Measurements from ENCODE around the gene BICRA.
"Not testable (repeated sequence)": the region's sequence is repeated elsewhere in the genome, so short reads cannot be mapped to it uniquely, and the experiment has no call there.

Gene BICRA

DNA sequence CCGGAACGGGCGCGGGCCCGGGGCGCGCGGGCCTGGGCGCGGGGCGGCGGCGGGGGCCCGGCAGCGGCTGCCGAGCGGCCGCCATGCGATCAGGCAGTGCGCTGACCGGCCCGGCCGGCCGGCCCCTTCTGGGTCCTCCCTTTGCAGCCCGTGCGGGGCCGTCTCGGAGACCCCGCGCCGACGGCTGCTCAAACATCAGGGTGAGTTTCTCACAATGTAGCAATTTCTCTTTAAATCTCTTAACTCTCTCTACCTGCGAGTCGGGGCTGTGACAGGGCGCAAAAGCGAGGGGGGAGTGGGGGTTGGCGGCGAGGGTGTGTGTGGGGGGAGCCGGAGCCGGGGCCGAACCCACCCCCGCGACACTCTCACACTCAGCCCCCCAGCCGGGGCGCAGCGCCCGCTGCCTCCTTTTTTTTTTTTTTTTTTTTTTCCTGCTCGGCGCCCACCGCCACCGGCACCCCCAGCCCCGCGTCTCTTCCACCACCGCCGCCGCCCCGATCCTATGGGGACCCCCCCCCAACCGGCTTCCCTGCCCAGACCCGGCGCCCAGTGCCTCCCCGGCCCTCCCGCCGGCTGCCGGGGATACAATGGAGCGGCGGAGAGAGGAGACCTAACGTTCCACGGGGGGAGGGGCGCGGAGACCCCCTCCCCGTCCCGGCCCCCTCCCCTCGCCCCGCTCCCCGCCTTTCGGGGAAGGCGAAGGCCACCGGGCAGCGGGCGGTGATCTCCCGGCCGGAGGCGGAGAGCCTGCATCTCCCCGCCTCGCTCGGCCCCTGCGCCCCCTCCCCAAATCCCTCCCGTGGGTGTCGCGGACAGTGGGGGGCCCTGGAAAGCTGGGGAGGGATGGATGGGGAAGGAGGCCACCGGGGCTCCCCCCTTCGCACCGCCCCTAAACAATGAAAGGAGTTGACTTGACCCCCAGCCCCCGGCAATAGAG lies at the start of gene BICRA:
BICRA (plus strand) TSS at position 166 of the 937 bp plus-strand sequence. CDS start 64,441 bp downstream, outside the sequence.
- peak; percentile 71 for DNase-seq (ENCODE audit: low read depth)

DNA sequence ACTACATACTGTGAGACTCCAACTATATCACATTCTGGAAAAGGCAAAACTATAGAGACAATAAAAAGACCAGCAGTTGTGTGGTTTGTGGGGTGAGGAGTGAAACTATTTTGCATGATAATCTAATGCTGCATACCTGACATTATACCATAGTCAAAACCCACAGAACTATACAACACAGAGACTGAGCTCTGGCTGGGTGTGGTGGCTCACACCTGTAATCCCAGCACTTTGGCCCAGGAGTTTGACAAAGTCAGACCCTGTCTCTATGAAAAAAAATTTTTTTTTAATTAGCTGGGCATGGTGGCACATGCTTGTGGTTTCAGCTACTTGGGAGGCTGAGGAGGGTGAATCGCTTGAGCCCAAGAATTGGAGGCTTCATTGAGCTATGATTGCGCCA lies 47.9 kb upstream of the BICRA start:
- no peak for DNase-seq (ENCODE audit: low read depth)

GRCh38 chr19:47561440-47562057 lies 47.4 kb upstream of the BICRA start:
- no peak for DNase-seq (ENCODE audit: low read depth)

GRCh38 chr19:47564081-47564480 lies 44.9 kb upstream of the BICRA start:
- DNase-seq (ENCODE audit: low read depth), result no peak

DNA sequence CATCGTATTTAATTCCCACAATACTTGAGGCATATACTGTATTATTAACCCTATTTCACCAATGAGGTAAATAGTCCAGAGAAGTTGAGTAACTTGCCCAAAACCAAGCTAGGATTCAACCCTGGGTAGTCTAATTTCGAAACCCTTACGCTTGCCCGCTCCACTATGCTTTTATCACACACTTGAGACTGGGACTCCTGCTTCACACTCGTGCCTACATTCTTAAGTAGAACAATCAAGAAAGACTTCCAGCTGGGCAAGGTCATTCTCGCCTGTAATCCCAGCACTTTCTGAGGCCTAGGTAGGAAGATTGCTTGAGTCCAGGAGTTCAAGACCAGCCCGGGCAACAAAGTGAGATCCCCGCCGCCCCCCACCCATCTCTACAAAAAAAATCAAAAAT lies 39.6 kb upstream of the BICRA start:
- no peak for DNase-seq (ENCODE audit: low read depth)

DNA sequence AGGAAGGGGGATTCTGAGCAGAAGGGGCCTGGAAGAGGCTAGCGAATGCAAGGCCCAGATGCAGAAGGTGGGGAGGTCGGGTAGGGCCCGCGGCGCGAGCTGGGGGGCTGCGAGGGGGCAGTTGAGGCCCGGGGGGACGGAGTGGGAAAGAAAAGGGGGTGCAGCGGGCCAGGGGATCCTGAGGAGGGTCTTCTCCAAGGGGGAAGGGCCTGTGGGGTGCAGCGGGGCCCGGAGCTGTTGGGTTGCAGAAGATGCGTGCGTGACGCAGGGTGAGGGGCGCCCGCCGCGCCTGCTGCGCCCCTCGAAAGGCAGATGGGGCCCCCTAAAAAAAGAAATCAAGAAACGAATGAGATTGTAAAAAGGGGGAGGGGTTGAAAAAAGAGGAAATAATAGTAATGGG lies 36.3 kb upstream of the BICRA start:
- no peak for DNase-seq (ENCODE audit: low read depth)

GRCh38 chr19:47573071-47574026 lies 35.6 kb upstream of the BICRA start, which contains the start of gene ZNF541:
Gene ZNF541, minus strand, starts transcription at chr19:47573148. Its CDS starts 17,292 bp downstream, at chr19:47555856.
- DNase-seq (ENCODE audit: low read depth), result peak; percentile 82

GRCh38 chr19:47580397-47580796 lies 28.5 kb upstream of the BICRA start:
- no peak for DNase-seq (ENCODE audit: low read depth)

DNA sequence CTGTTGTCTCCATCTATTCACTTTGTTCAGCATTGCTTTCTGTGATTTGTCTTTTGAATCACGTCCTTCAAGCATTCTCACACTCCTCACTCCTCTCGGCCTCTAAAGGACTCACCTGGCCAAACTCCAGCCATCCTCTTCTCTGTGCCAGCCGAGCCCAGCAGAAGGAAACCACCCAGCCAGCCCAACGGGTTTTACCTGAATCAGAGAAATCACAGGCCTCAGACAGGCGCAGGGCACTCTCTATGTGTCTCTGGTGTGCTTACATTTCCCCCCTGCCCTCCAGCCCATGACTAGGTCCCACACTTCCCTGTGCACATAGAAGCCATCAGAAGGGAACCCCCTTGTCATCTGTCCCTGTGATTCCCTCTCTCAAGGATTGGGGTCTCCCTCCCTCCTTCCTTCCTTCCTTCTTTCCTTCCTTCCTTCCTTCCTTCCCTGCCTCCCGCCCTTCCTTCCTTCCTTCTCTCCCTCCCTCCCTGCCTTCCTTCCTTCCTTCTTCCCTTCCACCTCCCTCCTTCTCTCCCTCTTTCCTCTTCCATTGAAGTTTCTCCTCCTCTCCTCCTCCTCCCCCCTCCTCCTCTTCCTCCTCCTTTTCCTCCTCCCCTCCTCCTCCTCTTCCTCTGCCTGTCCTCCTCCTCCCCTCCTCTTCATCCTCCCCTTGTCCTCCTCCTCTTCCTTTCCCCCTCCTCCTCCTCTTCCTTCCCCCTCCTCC lies 27.2 kb upstream of the BICRA start:
- no peak for DNase-seq (ENCODE audit: low read depth)

DNA sequence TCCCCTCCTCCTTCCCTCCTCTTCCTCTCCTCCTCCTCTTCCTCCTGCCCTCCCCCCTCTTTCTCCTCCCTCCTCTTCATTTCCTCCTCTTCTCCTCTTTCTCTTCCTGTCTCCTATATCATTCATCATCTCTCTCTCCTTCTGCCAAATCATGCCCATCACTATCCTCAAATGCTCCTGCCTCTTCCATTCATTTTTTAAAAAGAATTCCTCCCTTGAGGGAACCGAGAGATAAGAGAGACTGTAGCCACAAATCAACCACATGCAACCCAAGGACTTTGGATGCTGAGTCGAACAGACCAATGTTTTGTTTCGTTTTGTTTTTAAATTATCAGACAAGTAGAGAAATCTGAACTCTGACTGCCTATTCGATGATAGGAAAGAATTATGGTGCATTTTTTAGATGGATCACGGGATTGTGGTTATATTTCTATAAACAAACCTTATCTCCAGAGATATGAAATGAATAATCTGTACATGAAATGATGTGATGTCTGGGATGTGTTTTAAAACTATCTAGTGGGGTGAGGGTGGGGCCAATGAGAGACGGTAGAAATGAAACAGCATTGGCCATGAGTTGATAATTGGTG lies 26.5 kb upstream of the BICRA start:
- DNase-seq (ENCODE audit: low read depth), result no peak

DNA sequence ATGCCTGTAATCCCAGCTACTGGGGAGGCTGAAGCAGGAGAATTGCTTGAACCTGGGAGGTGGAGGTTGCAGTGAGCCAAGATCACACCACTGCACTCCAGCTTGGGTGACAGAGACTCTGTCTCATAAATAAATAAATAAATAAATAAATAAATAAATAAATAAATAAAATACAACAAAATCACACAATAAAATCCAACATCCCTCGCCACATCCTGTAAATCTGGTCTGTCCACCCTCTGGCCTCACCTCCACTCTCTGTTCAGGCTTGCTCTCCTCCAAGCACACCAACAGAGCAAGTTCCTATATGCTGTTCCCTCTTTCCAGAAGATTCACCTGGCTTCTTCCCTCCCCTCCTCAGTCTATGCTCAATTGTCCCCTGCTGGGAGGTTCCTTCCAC lies 25.8 kb upstream of the BICRA start:
- not testable (repeated sequence) for DNase-seq (ENCODE audit: low read depth)

DNA sequence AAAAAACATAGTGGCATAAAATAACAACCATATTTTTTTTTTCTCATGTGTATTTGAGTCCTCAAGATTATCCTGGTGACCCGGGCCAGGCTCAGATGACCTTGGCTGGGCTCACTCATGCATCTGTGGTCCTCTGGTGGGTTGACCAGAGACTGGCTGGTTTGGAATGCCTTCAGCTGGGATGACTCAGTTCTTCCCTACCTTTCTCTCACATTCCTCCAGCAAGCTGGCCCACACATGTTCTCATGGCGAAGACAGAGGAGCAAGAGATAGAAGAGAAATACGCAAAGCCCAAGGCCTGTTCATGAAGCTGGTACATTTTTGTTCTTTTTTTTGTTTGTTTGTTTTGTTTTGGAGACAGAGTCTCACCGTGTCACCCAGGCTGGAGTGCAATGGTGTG lies 21.6 kb upstream of the BICRA start:
- DNase-seq (ENCODE audit: low read depth), result no peak

- no peak for DNase-seq (ENCODE audit: low read depth)
Measured at GRCh38 chr19:47589824-47590223, 19.1 kb upstream of the BICRA start.

- no peak for DNase-seq (ENCODE audit: low read depth)
Measured at GRCh38 chr19:47593860-47594259, 15.1 kb upstream of the BICRA start.

DNA sequence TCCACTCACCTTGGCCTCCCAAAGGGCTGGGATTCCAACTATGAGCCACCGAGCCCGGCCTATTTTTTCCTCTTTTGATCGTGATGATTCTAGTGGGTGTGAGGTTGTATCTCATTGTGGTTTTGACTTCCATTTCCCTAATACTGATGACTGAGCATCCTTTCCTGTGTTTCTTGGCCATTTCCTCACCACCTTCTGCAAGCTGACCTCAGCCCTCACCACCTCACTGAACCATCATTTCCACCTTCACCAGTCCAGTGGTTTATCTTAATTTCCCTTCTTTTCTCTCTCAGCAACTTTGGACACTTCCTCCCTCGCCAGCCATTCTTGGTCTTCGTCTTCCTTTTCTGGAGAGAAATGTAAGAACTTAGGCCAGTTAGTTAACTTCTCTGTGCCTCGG lies 13.0 kb upstream of the BICRA start:
- DNase-seq (ENCODE audit: low read depth), result no peak

GRCh38 chr19:47598407-47599349 lies 10.3 kb upstream of the BICRA start:
- DNase-seq (ENCODE audit: low read depth), result no peak

DNA sequence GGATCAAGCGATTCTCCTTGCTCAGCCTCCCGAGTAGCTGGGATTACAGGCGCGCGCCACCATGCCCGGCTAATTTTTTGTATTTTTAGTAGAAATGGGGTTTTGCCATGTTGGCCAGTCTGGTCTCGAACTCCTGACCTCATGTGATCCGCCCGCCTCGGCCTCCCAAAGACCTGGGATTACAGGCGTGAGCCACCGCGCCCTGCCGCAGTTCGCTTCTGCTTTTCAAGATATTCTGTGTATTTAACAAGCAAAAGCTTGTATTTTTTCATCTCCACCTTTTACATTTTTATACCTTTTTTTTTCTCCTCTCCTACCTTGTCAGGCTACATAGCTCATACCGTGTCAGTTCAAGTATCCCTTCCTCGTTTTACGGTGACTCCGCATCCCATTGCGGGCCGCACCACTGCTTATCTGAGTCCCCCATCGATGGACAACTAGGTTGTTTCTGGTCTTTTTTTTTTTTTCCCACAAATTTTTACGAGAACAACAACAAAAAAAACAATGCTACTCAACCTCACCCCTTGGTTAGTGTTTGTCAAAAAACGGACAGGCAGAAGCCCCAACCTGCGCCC lies 9.2 kb upstream of the BICRA start:
- DNase-seq (ENCODE audit: low read depth), result not testable (repeated sequence)

DNA sequence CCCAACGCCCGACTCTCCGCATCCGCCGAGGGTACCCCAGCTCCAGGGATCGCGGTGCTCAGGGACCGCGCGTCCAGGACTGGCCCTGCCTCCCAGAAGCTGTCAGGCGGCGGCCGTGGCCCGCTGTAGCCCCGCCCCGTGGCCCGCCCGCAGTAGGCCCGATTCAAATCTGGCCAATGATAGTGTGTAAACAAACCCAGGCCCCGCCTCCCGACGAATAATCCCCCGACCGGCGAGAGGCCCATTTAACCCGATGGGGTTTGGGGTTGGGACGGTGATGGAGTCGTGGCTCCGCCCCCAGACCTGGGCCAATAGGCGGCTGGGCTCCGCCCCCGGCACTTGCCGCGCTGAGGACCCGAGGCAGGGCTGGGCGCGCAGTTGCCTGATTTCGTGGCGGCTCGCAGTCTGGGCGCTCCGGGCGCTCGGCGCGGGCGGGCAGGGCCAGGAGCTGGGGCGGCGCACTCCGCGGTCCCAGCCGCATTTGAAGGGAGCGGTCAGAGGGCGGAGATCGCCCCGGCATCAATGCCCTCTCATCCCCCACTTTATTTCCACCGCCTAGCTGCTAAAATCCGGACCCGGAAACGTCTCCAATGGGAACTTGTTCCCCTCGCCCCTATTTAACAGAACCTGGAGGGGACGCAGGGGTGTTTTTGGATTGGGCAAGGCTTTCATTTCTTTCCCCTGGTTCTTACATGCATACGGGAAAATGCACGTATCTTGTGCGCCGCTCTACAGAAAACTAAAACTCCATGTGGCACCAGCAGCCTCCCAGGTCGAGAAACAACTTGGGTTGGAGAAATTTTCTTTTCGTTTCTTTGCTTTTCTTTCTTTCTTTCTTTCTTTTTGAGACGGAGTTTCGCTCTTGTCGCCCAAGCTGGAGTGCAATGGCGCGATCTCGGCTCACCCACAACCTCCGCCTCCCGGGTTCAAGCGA lies 8.4 kb upstream of the BICRA start:
- peak; percentile 99 for DNase-seq (ENCODE audit: low read depth)

Data from activated T-helper 9 cell treated with anti-CD3 and anti-CD28 coated beads, Interleukin-2, amount 50 U/mL, for 16 hours (primary cell).